Fibroblast of peridontal ligament (primary cell): ENCODE results near the gene ADAMTS17.

Experiments
- DNase-seq: peaks from one replicate; pipeline ENCODE4 v3.0.0-alpha.2; 2010; ENCODE audit errors: extremely low read depth

ADAMTS17 gene

DNA sequence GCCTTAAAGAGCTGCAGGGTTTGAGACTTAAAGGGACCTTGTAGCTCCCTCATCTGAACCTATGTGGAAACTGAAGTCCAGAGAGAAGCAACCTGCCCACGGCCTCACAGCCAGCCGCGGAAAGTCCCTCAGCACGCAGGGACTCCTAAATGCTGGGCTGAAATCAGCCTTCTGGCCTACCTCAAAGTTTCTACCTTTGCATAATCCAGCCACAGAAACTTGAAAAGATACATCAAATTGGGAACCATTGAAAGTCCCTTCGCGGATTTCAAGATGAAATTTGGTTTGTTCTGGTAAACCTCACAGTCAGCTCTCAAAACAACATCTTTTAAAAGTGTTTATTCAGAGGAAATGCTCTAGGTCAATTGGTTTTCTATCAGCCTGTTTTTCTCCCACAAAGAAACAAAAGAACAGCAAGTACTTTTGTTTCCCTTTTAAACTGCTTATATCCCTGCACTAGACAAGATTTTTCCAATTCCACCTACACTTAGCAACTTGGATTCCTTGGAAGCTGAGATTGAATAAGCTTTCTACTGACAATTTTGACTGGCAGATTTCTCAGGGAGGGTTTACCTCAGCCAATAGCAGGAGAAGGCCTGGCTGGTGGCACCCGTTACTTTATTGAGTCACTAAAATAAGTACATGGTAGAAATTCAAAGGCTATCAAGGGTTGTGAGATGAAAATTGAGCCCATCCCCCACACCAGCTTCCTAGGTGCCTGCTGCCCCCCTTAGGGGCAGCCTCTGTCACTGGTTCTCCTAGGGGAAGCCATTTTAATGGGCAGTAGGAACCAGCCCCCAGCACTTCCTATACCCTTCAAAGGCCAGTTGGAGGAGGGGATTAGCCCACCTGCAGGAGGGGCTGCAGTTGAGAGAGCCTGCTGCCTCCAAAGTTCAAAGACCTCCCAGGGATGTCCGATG lies 171.2 kb downstream of the ADAMTS17 start:
- no peak for DNase-seq

DNA sequence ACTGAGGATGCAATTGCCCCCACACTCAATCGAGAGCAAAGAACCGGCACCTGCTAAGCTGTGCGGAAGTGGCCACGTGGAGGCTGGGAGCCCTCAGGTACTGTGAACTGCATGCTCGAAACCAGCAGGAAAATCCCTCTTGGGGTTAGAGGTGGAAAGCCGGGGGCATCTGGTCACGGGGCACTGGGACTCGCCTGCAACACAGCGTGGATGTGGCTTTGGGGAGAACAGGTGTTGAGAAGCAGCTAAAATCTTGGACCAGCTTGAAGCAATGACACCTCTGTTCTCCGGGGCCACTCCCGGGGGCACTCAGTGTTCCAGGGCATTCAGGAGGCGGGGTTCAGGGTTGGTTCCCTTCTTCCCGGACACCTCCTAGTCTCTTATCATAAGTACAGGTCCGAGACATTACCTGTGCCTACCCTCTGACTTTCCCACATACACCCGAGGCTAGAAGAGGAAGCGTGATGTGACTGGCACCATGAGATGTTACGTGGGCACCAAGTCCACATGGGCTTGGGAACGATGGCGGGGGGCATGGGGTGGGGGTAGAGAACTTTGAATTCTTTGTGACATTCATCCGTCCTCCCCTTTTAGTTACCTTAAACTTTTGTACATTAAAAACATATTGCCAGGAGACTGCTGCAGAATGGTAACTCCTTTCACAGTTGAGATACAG lies 172.0 kb downstream of the ADAMTS17 start:
- no peak for DNase-seq

- no peak for DNase-seq
These were observed 173.0 kb downstream of the ADAMTS17 start for GRCh38 chr15:100168787-100169186.

DNA sequence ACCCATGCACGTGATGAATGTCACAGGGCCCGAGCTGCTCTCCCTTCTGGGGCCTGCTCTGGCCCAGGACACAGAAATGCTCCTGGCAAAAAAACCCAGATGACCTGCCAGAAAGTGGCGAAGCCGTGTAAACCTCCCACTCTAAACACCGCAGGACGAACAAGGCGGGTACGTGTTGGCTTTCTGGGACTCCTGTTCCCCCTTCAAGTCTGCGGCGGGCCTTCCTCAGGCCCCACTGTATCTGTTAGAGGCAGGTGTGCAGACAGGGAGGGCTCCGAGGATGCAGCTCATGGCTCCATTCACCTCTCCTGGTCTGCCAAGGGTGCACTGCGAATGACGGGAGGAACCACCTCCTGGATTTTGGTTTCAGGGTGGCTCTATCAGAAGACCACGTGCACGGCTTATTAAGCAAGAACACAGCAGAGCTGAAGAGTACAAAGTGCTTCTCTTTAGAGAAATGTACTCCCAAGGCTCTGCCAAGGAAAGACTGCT lies 173.8 kb downstream of the ADAMTS17 start:
- DNase-seq: no peak

DNA sequence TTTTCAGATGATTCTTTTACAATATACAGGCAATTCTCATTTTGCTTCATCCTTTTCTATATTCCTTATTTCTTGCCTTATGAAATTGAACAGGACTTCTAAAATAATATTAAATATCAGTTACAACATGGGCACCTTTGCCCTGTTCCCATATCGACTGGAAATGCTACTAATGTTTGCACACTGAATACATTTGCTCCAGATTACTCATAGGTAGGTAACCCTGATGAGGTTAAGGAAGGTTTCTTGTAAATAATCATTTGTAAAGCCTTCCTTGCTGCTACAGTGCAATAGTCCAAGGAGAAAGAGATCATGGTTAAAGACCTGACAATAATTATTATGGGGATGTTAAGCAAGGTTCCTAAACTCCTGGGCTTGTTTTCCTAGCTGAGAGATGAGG lies 175.5 kb downstream of the ADAMTS17 start:
- no peak for DNase-seq

DNA sequence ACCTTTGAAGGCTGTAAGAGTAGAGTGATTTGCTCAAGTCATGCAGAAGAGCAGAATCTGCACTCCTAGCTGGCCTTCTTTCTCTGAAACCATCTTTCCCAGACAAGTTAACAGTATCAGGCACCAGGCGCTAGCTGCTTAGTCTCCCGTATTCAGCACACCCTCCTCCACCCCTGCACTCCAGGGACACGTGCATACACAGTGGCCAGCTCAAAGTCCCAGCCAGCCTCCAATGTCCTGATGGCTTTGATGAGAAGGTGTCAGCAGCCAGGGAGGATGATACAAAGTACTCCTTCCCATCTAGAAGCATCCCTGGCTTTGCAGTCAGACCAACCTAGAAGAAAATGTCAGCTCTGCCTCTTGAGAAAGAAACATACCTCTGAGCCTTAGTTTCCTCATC lies 177.8 kb downstream of the ADAMTS17 start:
- DNase-seq: no peak

DNA sequence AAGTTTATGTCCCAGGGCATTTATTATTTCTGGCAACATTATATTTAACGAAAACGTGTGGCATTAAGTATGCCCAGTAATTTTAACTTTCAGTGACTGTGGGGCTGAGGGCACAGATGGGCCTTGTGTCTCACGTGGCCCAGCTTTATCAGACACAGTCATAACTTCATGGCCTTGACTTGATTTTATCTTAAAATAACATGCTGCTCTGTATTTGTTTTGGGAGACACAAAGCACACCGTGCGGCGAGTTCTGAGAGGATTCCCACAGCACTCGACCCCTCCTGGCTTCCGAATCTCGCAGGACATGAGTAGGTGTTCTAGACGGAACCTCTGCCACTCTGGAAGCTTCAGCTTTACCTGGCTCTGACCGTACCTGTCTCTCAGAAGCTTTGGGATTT lies 180.8 kb downstream of the ADAMTS17 start:
- no peak for DNase-seq

GRCh38 chr15:100159436-100159835 lies 182.3 kb downstream of the ADAMTS17 start:
- DNase-seq: no peak

- no peak for DNase-seq
These were observed 183.4 kb downstream of the ADAMTS17 start for GRCh38 chr15:100158356-100158755.

- DNase-seq: no peak
These were observed 185.6 kb downstream of the ADAMTS17 start for GRCh38 chr15:100156201-100156600.

GRCh38 chr15:100154338-100154737 lies 187.4 kb downstream of the ADAMTS17 start:
- no peak for DNase-seq

DNA sequence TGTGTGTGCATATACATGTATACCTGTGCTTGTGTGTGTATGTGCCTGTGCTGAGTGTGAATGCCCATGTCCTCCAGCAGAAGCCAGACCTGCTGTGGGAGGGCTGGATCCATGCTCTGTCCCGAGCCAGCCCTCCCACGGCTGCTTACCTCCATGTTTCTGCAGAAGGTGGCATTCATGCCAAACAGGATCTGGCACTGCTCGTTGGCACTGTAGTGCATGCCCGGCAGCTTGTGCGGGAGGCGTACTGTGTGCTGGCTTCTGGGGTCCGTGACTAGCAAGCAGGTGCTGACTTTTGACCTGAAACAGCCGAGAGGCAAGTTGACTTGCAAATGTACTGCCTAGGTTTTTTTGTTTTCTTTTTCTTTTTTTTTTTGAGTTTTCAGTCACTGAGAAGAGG lies 189.3 kb downstream of the ADAMTS17 start:
- no peak for DNase-seq

- DNase-seq: no peak
These were observed 190.9 kb downstream of the ADAMTS17 start for GRCh38 chr15:100150906-100151305.

GRCh38 chr15:100147828-100148227 lies 193.9 kb downstream of the ADAMTS17 start:
- no peak for DNase-seq

DNA sequence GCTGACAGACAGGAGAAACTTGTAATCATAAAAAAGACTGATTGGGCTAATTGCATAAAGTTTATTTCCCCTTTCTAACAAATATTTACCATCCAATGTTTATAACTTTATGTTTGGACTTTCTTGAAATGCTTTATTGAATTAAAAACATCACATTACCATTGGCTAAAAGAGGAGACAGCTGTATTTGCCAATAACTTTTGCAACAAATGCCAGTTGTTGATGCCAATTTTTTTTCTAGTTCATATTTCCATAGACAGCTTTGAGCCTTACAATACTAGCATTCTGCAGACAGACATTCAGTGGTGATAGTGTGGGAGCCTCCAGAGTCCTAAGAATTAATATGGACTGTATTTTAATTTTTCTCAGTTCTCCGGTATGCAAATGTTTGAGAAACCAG lies 198.4 kb downstream of the ADAMTS17 start:
- DNase-seq: no peak

DNA sequence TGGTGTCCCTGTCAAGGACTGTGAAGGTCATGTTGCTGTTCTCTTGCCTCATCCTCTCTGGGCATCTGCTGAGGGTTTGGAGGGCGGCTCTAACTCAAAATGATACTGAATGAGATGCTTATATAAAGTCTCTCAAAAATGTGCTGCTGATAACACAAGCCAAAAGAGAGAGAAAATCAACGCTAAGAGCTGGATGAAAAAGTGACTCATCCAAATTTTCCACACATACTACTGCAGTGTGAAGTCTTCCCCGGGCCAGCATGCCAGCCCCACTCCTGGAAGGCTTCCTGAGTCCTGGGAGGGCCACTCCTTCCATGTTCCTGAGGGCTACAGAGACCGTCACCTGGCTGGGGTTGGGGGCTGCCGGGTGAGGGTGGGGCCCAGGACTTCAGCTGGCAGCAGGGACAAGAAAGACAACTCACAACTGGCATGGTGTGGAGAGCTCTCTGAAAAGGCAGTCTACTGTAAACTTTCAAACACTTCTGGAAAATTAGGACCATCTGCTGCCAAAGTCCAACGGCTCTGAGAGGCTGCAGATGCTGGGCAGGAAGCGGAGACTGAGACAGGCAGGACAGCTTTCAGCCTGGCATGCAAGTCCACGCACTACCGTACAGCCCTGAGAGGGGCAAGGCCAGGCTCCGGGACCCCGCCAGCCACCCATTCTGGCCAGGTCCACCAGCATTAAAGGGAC lies 200.3 kb downstream of the ADAMTS17 start:
- peak; percentile 1 for DNase-seq

DNA sequence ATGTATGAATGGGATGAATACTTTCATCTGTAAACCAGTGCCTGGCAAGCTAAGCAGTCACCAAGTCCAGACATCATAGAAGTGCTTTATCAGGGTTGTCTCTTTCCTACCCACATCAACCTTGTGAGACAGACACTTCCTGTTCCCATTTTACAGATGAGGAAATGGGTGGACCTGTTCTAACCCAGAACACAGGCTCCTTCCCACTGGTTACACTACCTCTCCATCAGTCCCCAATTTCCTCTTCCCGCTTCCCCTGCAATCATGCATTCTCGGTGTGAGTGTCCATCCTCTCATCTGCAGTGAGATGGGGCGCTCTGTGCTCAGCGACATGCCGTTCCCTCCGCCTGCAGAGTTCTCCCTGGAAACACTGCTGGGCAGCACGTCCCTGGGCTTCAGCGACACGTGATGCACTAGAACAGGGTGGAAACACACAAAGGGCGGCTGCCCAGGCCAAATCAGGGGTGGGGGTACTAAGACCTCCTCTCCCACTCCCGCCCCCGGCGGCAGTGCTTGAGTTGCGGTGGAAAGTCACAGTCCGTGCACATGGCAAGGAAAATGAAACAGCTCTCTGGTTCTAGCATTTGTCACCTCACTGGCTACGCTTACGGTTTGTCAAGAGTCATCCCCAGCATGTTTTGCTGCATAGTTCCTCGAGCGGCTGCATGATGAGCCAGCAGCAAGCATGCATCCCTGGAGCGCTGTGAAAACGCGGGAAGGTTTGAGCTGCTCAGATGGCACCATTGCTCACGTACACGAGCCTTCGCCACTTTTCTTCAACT lies 201.1 kb downstream of the ADAMTS17 start:
- DNase-seq: no peak

GRCh38 chr15:100134586-100134985 lies 207.2 kb downstream of the ADAMTS17 start:
- no peak for DNase-seq

DNA sequence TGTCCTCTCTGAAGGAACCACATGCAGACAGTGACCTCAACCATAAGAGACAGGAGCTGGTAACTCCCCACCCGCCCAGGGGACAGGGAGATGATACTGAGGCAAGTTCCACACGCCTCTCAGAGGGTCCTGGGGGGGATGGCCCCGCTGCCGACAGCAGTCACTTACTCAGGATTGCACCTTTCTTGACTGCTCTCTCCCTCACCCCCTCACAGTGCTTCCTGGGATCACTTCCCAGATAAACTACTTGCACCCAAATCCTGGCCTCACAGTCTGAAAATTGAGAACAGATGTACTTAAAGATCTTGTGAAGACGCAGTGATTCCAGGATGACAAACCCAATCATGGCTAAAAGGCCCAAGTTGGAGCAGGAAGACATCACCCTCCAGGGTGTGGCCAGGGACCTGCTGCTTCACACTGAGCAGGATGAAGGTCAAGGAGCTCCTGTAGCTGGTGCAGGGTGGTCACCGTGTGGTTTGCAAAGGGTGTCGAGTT lies 207.6 kb downstream of the ADAMTS17 start:
- no peak for DNase-seq

DNA sequence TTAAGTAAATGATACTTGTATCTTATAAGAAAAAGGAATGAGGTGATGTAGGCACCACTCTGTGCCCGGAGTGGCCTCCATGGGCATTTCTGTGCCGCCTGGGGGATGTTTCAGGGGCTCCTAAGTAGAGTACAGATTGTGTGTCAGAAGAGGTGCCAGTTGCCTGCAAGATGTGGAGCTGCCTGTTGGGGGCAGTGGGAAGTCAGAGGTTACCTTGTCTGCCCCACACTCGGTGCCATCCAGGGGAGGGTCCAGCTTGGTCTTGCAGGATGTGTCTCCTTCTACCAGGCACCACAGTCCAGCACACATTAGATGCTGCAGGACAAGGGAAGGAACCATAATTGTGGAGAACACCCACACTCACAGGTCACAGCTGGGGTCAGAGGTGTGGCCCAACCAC lies 208.8 kb downstream of the ADAMTS17 start:
- no peak for DNase-seq

GRCh38 chr15:100132309-100132708 lies 209.5 kb downstream of the ADAMTS17 start:
- no peak for DNase-seq
